ENCODE results near the gene GCAT.
"Not testable (repeated sequence)": the region's sequence is repeated elsewhere in the genome, so short reads cannot be mapped to it uniquely, and the experiment has no call there.

DNA sequence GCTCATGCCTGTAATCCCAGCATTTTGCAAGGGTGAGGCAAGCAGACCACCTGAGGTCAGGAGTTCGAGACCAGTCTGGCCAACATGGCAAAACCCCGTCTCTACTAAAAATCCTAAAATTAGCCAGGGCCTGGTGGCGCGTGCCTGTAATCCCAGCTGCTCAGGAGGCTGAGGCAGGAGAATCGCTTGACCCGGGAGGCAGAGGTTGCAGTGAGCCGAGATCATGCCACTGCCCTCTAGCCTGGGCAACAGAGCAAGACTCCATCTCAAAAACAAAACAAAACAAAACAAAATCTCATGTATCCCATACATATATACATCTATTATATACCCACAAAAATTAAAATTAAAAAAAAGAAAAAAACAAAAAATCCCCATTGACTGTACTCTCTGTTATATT, 10.5 kb upstream of the GCAT start:
- not testable (repeated sequence) for TF ChIP-seq POLR2A, RFX5 (IDR thresholded peaks at IDR 0.05; ENCODE audit: low read depth, low read length)

Data from IMR-90 (cell line).